GM20000 (cell line): Measurements from ENCODE around the gene ANTXR1.

Experiments used
- DNase-seq: peaks from one replicate; pipeline ENCODE4 v3.0.0; 2012; ENCODE audit warnings: low spot score
- CTCF ChIP-seq: IDR thresholded peaks from 2 replicates; pipeline ENCODE4 v1.5.1; 2012; ENCODE audit warnings: mild to moderate bottlenecking, control low read depth; ENCODE audit errors: extremely low read depth, missing control alignments

The ANTXR1 gene

GRCh38 chr2:69047625-69048145 is 34.7 kb downstream of the ANTXR1 start:
- no peak for DNase-seq
- TF ChIP-seq CTCF, result no peak

- no peak for DNase-seq
- no peak for TF ChIP-seq CTCF
Measured at GRCh38 chr2:69050802-69051201, 37.8 kb downstream of the ANTXR1 start.

GRCh38 chr2:69053416-69053965 is 40.5 kb downstream of the ANTXR1 start:
- DNase-seq, result no peak
- TF ChIP-seq CTCF, result no peak

- DNase-seq, result peak; percentile 22
- no peak for TF ChIP-seq CTCF
Measured at GRCh38 chr2:69054431-69054830, 41.5 kb downstream of the ANTXR1 start.

GRCh38 chr2:69055688-69056470 is 42.9 kb downstream of the ANTXR1 start:
- no peak for DNase-seq
- no peak for TF ChIP-seq CTCF

GRCh38 chr2:69057660-69058059 is 44.7 kb downstream of the ANTXR1 start:
- no peak for TF ChIP-seq CTCF
- DNase-seq, result no peak

- DNase-seq, result no peak
Measured at GRCh38 chr2:69059731-69060290, 46.8 kb downstream of the ANTXR1 start.

More at GRCh38 chr2:69059731-69060290, 46.8 kb downstream of the ANTXR1 start:
- TF ChIP-seq CTCF, result no peak
